Epithelial cell of prostate (primary cell): ENCODE results near the gene POU2F3.

Source experiments
- DNase-seq: peaks from one replicate; pipeline ENCODE4 v3.0.0-alpha.2; 2011; ENCODE audit warnings: low read depth, low spot score
- H3K27ac ChIP-seq: fragments of 450-650 bp; 2 replicates; pipeline ENCODE4 v1.5.1; 2017; ENCODE audit warnings: mild to moderate bottlenecking

Gene POU2F3

DNA sequence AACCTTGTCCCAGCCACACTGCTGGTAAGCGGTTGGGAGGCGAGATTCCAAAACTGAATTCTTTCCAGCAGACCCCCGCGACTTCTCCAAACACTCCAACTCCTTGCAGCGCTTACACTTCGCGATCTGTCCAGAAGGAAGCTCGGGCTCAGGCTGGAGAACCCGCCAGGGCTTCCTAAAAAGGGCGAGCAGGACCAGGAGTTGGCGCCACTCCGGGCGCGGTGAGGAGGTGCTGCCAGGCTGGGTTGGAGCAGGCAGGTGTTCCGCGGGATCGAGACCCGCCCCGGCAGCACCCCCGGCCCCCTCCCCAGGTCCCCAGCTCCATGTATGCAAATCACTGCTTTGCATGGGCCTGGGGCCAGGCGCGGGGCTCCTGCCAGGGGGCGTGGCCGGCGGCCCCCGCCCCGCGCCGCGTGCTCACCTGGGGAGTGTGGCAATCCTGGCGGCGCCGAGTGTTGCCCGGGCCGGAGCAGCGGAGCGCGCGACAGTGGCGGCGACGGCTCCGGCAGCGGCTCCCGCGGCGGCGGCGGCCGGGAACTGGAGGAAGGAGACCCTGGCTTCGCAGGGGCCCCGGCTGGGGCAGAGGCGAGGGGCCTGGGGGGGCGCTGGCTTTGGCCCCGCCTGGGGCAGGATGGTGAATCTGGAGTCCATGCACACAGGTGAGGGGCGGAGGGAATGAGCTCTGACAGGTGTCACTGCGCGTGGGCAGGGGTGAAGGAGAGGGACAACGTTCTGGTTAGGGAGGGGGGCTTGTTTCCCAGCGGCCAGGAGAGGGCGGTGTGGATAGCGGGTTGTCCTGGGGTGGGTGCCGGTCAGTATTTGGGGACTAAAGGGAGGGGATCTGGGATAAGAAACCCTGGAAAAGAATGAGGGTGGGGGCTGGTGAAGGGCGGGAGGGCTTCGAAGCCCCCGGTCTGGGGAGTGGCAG is at the start of gene POU2F3:
Gene POU2F3 (plus strand): TSS at position 428 of the 928 bp plus-strand sequence. CDS start 204 bp downstream, at position 632.
- H3K27ac ChIP-seq: no peak within 1 kb of the TSS
- DNase-seq: no peak

DNA sequence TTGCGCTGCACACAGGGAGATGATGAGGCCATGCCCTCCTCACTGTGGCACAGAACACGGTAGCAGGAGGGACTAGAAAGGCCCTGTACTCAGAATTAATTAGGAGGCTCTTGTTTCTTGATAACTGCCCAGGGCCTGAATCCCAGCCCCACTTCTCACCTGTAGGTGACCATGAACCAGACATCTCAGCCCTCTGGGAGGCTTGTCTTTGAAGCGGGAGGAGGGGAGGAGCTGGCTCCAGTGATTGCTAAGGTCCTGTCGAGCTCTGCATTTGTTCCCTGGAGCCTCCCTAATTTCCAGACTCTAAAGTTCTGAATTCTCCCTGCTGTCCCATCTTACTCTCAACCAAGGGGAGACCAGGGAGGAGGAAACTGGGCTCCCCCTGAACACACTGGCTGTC is 48.9 kb upstream of the POU2F3 start:
- DNase-seq: no peak
- H3K27ac ChIP-seq: no peak overlapping the region

DNA sequence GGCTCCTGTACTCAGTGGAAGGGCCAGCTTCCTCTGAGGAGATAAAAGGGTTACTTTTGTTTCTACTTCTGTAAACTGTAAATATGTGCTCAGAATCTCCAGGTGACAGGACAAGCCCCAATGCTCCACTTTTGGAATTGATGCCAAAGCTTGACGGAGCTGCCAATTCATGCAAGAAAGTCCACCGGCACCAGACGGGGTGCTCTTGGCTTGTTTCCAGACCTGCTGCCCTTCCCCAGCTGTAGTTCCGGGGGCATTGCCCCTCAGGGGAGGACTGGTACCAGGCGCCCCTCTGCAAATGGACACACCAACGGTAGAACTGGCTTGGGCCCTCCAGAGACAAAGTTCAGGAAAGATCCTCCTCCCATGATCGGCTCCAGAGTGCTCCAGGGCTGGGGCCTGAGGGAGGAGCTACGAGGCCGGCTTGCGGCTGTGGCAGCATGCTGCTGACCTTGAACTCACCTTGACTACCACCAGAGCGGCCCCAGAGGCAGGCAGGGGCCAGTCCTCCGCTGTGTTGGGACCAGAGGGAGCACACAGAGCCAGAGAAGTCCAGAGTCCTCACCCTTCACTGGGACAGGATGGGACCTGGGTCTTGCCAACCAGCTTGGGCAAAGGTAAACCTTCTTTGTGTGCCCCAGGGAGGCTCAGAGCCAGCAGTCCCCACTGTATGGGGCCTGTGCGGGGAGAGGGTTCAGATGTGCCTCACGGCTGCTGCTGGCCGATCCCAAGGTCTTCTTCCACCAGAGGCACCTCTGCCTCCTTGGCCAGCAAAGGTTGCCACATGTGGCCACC is 46.9 kb upstream of the POU2F3 start:
- no peak for DNase-seq
- no peak overlapping the region for H3K27ac ChIP-seq

DNA sequence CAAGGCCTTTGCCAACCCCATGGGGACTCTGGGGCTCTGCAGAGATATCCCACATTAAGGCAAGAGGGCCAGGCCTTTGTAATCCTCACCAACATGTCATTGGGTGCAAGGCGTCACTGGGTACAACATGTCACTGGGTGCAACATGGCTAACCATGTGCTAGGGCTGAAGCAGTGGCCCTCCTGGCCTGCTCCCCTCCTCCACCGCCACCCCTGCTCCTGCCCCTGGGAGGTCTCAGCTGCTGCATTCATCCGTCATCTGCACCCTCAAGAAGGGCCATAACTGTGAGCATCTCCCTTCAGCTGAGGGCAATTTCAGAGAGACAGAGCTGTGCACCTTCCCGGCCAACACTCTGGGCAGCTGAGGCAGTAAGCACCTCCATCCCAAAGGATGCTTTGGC is 45.8 kb upstream of the POU2F3 start:
- DNase-seq: no peak
- H3K27ac ChIP-seq: no peak overlapping the region

GRCh38 chr11:120195601-120196320 is 44.2 kb upstream of the POU2F3 start:
- no peak overlapping the region for H3K27ac ChIP-seq
- DNase-seq: no peak

DNA sequence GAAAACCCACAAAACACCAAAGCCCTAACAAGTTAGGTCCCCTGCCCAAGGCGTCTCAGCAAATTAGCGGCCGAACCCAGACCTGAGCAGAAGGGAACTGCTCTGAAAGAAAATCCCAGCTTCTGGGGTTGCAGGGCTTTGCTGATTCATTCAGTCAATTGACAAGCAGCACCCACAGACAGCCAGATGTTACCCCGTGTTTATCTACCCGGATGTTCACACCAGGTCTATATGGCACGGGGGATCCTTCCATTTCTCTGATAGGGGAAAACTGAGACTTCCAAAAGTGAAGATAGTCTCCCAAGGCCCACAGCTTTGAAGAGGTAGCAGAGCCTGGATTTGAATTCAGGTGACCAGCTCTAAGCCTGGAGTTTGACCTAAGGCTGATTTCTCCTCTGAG is 43.1 kb upstream of the POU2F3 start:
- no peak overlapping the region for H3K27ac ChIP-seq
- no peak for DNase-seq

DNA sequence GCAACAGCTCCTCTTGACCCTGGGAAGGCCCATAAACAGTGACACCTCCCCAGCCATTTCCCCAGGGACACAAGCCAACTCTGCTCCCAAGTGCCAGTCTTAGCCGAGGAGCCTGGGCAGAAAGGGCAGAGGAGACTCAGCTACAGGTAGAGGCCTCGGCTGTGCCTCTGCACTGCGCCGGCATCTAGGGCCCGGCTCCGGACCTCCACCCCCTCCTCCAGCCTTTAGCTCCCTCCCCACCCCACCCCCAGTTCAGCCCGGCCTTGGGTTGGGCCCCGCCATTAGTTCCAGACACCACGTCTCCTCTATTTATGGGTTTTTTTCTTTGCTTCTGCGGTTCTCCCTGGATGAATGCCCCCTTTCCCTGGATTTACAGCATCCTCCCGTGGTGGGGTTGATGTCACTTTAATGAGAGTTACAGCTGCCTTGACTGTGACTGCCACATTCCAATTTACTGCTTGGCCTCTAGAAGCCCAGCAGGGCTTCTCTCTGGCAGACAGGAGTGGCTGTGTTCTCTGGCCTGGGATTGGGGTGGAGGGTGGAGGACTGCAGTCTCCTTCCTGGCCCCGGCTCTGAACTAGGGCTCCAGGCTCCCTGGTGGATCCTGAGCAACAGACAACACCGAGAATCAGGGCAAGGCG is 42.6 kb upstream of the POU2F3 start:
- DNase-seq: no peak

DNA sequence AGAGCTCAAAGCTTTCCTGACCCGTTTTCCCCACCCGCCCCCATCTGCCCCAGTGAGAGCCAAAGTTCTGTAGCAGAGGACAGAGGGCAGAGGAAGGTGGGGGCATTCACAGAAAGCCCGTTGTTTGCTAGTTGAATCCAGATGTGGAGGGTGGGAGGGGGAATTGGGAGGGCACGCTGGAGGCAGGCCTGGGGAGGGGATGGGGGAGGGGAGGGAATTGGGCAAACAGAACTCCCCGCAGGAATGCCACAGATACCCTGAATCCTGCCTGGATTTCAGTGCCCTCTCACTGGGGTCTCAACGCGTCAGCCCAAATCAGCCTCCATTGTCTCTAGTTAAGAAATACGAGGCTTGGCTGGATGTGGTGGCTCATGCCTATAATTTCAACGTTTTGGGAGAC is 42.0 kb upstream of the POU2F3 start:
- DNase-seq: no peak
- H3K27ac ChIP-seq: no peak overlapping the region

More for the DNA sequence above, 42.6 kb upstream of the POU2F3 start:
- H3K27ac ChIP-seq: no peak overlapping the region

DNA sequence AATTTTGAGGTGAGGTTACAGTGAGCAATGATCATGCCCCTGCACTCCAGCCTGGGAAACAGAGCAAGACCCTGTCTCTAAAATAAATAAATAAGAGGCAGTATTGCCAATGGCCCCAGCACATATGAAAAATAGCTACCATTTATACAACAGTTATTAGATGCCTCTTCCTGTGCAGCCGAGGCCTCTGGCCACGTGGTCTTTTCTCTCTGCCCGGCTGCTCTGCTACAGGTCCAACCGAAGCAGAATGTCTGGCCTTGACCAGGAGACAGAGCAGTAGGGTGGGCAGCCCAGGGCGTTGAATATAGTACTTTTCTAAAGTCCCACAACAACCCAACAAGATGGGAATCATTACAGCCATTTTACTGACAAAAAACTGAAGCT is 41.5 kb upstream of the POU2F3 start:
- H3K27ac ChIP-seq: no peak overlapping the region
- DNase-seq: no peak

GRCh38 chr11:120198787-120199469 is 41.0 kb upstream of the POU2F3 start:
- H3K27ac ChIP-seq: no peak overlapping the region
- no peak for DNase-seq

GRCh38 chr11:120199613-120200012 is 40.3 kb upstream of the POU2F3 start:
- no peak overlapping the region for H3K27ac ChIP-seq
- DNase-seq: no peak

DNA sequence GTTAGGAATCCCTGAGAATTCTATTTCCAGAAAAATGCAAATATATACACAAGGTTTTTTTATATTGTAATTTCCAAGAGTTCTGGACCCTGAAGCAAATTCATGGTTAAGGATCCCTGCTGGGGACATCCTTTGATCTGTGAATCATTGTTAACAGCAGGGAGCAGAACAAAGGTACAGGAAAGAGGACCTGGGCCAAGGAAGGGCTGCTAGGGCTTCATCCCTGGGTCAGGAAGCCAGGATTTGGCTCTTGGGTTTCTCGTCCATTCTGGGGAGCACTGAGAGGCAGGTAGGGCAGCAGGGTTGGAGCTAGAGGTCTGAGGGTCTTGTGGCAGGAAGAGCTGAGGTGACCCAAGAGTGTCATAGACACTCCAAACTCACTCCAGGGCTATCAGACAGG is 39.3 kb upstream of the POU2F3 start:
- H3K27ac ChIP-seq: no peak overlapping the region
- DNase-seq: no peak

- no peak for DNase-seq
Measured at GRCh38 chr11:120201653-120202052, 38.3 kb upstream of the POU2F3 start.

GRCh38 chr11:120203626-120204025 is 36.3 kb upstream of the POU2F3 start:
- H3K27ac ChIP-seq: no peak overlapping the region
- no peak for DNase-seq

More at GRCh38 chr11:120201653-120202052, 38.3 kb upstream of the POU2F3 start:
- no peak overlapping the region for H3K27ac ChIP-seq

DNA sequence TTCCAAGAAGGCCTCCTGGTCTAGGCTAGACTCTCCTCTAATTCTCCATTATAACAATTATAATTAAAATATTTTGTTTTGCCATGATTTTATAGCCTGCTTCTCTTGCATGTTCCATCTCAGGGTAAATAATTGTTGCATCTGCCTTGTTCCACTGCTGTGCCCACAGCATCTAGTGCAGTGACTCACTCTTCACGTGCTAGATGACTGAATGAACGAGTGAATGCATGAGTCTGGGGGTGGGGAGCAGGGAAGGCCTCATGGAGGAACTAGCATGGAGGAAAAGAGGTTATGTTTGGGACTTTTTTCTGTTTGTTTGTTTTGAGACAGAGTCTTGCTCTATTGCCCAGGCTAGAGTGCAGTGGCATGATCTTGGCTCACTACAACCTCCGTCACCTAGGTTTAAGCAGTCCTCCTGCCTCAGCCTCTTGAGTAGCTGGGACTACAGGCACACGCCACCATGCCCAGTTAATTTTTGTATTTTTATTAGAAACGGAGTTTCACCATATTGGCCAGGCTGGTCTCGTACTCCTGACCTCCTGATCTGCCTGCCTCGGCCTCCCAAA is 34.3 kb upstream of the POU2F3 start:
- peak; percentile 43 for DNase-seq
- peak overlapping the region; percentile 19 for H3K27ac ChIP-seq

DNA sequence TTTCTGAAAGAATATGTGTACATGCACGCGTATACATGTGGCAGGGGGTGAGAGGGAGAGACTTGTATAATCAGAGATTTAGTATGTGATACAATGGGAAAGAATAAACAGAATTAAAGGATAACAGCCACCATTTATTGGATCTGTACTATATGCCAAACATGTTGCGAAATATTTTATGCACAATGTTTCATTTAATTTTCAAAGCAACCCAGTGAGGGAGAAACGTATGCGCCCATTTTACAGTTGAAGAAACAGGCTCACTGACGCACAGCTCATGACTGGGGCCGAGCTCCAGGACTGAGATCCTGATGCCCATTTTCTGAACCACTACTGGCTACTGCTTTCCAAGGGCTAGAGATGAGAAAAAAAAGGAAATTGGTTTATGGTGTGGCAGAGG is 32.4 kb upstream of the POU2F3 start:
- no peak for DNase-seq

DNA sequence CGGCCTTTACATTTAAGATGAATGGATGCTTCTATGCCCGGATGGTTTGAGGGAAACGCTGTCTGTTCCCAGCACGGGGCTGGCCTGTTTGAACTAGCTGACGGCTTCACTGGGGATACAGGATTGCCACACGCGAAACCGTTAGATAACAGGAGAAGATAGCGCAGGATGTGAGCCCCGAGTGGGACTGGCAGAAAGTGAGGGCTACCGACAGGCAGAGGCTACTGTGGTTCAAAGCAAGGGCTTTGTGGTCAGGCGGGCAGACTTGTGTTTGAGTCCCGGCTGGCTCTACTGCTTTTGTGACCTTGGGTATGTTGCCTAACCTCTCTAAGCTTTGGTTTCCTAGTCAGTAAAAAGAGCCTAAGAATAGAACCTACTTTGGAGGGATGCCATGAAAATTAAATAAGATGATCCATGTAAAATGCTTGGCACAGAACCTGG is 31.9 kb upstream of the POU2F3 start:
- peak overlapping the region; percentile 36 for H3K27ac ChIP-seq
- DNase-seq: no peak

More for the DNA sequence above, 32.4 kb upstream of the POU2F3 start:
- no peak overlapping the region for H3K27ac ChIP-seq

DNA sequence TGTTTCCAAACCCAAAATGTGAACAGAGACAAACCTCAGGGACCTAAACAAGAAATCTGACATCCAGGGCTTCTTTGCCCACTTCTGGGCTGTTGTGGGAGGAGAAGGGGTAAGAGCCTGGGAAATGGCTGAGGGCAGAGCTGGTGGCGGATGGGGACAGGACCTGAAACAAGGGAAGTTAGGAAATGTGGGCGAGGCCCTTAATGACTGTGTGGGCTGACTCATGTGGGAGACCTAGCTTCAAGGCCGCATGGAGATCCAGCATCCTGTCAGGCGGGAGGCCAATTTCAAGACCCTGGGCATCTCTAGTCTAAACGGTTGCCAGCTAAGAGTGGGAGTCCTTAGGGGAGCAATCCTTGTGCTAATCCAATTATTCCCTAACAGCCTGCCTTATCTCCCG is 31.2 kb upstream of the POU2F3 start:
- H3K27ac ChIP-seq: peak overlapping the region; percentile 36
- peak; percentile 59 for DNase-seq
